K562 (cell line): ENCODE measurements around the gene ARHGEF6. TPM values are rescaled to one million over a fixed set of nuclear protein-coding genes. Genes with fewer than 3 reads are reported as not detected.

Experiments used
- ATAC-seq: fragments of 200-7000 bp; cut with Tn5 transposase; 3 replicates; pipeline ENCODE4 v1.9.1; 2020; ENCODE audit warnings: moderate library complexity
- BruUV-seq: library from RNA; stranded (reverse); fragments of 400-500 nt; replicated peaks from 2 replicates; lab custom pipeline; 2021; lab: Mats Ljungman, UMichigan
- CTCF ChIA-PET: fragments of 300-600 bp; formaldehyde crosslinking; extraction: SDS; loops from one replicate; lab custom pipeline; 2021; ENCODE audit warnings: low intra/inter-chr PET ratio; lab: Yijun Ruan, JAX
- POLR2A ChIA-PET: fragments of 300-600, 350-650 bp; sonication (Branson Sonifier 250); formaldehyde crosslinking; extraction: SDS; loops from one replicate; lab custom pipeline; 2021; ENCODE audit warnings: antibody characterized with exemption, inconsistent platforms; lab: Yijun Ruan, JAX
- DNase-seq, 4 experiments: peaks; one replicate each; pipeline versions ENCODE4 v3.0.0 to v3.0.0-alpha.2; 2011 to 2018; ENCODE audit warnings: low spot score in 3 of 4, mixed read lengths in 3 of 4; ENCODE audit errors: extremely low read depth in 1 of 4
- FAIRE-seq: peaks from 2 replicates; lab custom pipeline; 2011; peaks lifted over from hg19 to GRCh38; lab: Jason Lieb, UNC
- H2AFZ ChIP-seq: 2 replicates; pipeline ENCODE4 v1.6.0; 2011; ENCODE audit warnings: low read depth, low read length, control low read depth, inconsistent platforms
- H3K27ac ChIP-seq: fragments of 200-600 bp; 3 replicates; pipeline ENCODE4 v1.8.0; 2011; ENCODE audit warnings: low read depth, mild to moderate bottlenecking, control low read depth, inconsistent platforms, low read length, moderate library complexity, mixed read lengths; ENCODE audit errors: extremely low read depth
- H3K27me3 ChIP-seq, 2 experiments: fragments of 300-600 bp in 1 of 2; 2 replicates in 1 of 2; 3 replicates in 1 of 2; pipeline versions ENCODE4 v1.6.0 to v1.8.0; 2011; ENCODE audit warnings: inconsistent platforms in 2 of 2, low read length in 2 of 2, mild to moderate bottlenecking in 1 of 2, mixed read lengths in 1 of 2, moderate library complexity in 1 of 2; ENCODE audit not compliant: control insufficient read depth in 2 of 2, insufficient read depth in 2 of 2
- H3K36me3 ChIP-seq: fragments of 300-600 bp; 3 replicates; pipeline ENCODE4 v1.8.0; 2011; ENCODE audit warnings: mild to moderate bottlenecking, low read length, inconsistent platforms; ENCODE audit not compliant: control insufficient read depth, insufficient read depth
- H3K4me1 ChIP-seq, 2 experiments: fragments of 200-600 bp in 1 of 2; replicated peaks in 1 of 2; 2 replicates in 1 of 2; 3 replicates in 1 of 2; pipeline versions ENCODE4 v1.5.1 to v1.8.0; 2011; ENCODE audit warnings: inconsistent platforms in 2 of 2, low read length in 2 of 2, mild to moderate bottlenecking in 1 of 2, mixed read lengths in 1 of 2, moderate library complexity in 1 of 2; ENCODE audit not compliant: control insufficient read depth in 2 of 2, insufficient read depth in 2 of 2
- H3K4me2 ChIP-seq: 2 replicates; pipeline ENCODE4 v1.6.1; 2011; ENCODE audit warnings: low read length, control low read depth, inconsistent platforms, mixed read lengths; ENCODE audit not compliant: insufficient read depth
- H3K4me3 ChIP-seq: fragments of 200-600 bp; sonication (generic), shearing (Covaris generic); 2 replicates; pipeline ENCODE4 v1.5.1; 2016; ENCODE audit warnings: control low read depth, inconsistent platforms
- H3K79me2 ChIP-seq: fragments of 200-600 bp; 3 replicates; pipeline ENCODE4 v1.8.0; 2011; ENCODE audit warnings: low read length, inconsistent platforms; ENCODE audit not compliant: control insufficient read depth, insufficient read depth
- H3K9ac ChIP-seq, 2 experiments: 2 replicates each; pipeline versions ENCODE4 v1.6.0 to v1.6.1; 2011; ENCODE audit warnings: low read depth in 2 of 2, low read length in 2 of 2, control low read depth in 1 of 2, inconsistent platforms in 1 of 2, mild to moderate bottlenecking in 1 of 2, mixed read lengths in 1 of 2; ENCODE audit not compliant: insufficient read depth in 1 of 2
- H3K9me1 ChIP-seq: one replicate; pipeline ENCODE4 v1.6.0; 2011; ENCODE audit warnings: inconsistent platforms, mild to moderate bottlenecking, low read length, moderate library complexity; ENCODE audit not compliant: control insufficient read depth, insufficient read depth
- H3K9me3 ChIP-seq: replicated peaks from 2 replicates; pipeline ENCODE4 v1.5.1; 2011; ENCODE audit warnings: low read depth, low read length, inconsistent platforms; ENCODE audit not compliant: control insufficient read depth, insufficient read depth
- H4K20me1 ChIP-seq: replicated peaks from 2 replicates; pipeline ENCODE4 v1.6.1; 2011; ENCODE audit warnings: low read length, inconsistent platforms, mixed read lengths; ENCODE audit not compliant: control insufficient read depth, insufficient read depth
- EGR1 ChIP-seq: fragments of 450-650 bp; conservative IDR thresholded peaks from 2 replicates; pipeline ENCODE4 v1.6.1; 2017; ENCODE audit warnings: mild to moderate bottlenecking
- KDM2B ChIP-seq: fragments of 250-450 bp; sonication (Bioruptor Pico); IDR thresholded peaks from 2 replicates; pipeline ENCODE4 v1.8.0; 2021; ENCODE audit warnings: mild to moderate bottlenecking, moderate library complexity
- MAFK ChIP-seq: IDR thresholded peaks from 2 replicates; pipeline ENCODE4 v1.6.1; 2011; ENCODE audit warnings: low read length, improper control_type of control experiment
- NR2C1 ChIP-seq, 2 experiments: fragments of 450-650 bp; IDR thresholded peaks; 2 replicates each; pipeline ENCODE4 v1.6.1; 2017; ENCODE audit warnings: mild to moderate bottlenecking in 2 of 2, antibody characterized with exemption in 1 of 2, inconsistent platforms in 1 of 2, missing compliant biosample characterization in 1 of 2, missing genetic modification characterization in 1 of 2
- NR2C2 ChIP-seq, 2 experiments: fragments of 200-800 bp in 1 of 2; sonication (Bioruptor generic) in 1 of 2; sonication (generic) in 1 of 2; formaldehyde crosslinking in 1 of 2; IDR thresholded peaks; 2 replicates each; pipeline versions ENCODE4 v1.6.1 to v1.8.0; 2016 to 2022; ENCODE audit warnings: mild to moderate bottlenecking in 1 of 2, missing compliant biosample characterization in 1 of 2, missing genetic modification characterization in 1 of 2, missing genetic modification reagents in 1 of 2
- POU5F1 ChIP-seq: fragments of 150-350 bp; IDR thresholded peaks from 2 replicates; pipeline ENCODE4 v1.6.1; 2014; ENCODE audit warnings: borderline replicate concordance, low read length, low read depth, mild to moderate bottlenecking; ENCODE audit not compliant: partially characterized antibody
- PRMT5 ChIP-seq: sonication (generic); formaldehyde crosslinking; IDR thresholded peaks from 2 replicates; pipeline ENCODE4 v1.5.0; 2020; ENCODE audit warnings: missing genetic modification reagents
- XRCC4 ChIP-seq: IDR thresholded peaks from one replicate; pipeline ENCODE4 v1.6.1; 2011; ENCODE audit not compliant: insufficient read depth, insufficient read length; ENCODE audit errors: extremely low read depth
- YBX1 ChIP-seq: fragments of 450-650 bp; IDR thresholded peaks from 2 replicates; pipeline ENCODE4 v1.7.1; 2016; ENCODE audit warnings: mild to moderate bottlenecking
- ZFP30 ChIP-seq: fragments of 250-450 bp; sonication (Bioruptor Pico); IDR thresholded peaks from 2 replicates; pipeline ENCODE4 v1.8.0; 2022; ENCODE audit warnings: moderate library complexity, mild to moderate bottlenecking, inconsistent platforms, borderline replicate concordance
- ZNF780A ChIP-seq: fragments of 250-450 bp; sonication (Bioruptor Pico); IDR thresholded peaks from 2 replicates; pipeline ENCODE4 v1.5.0; 2021; ENCODE audit warnings: mild to moderate bottlenecking
- WGBS: fragments of 100-300 bp; shearing (Covaris generic); methylation state at CpG from one replicate; pipeline ENCODE4 v1.1.6; 2016; ENCODE audit warnings: low coverage, mixed read lengths; ENCODE audit not compliant: insufficient coverage; ENCODE audit errors: missing lambda C conversion rate; 5-methylcytosine and 5-hydroxymethylcytosine counted together
- in situ Hi-C: fragments of 300-500 bp; cut with MboI; formaldehyde crosslinking; loops from 4 replicates; pipeline ENCODE4 v1.15.0; 2018; ENCODE audit warnings: inconsistent platforms, mixed read lengths
- intact Hi-C: fragments of 100-400 bp; cut with micrococcal nuclease; formaldehyde crosslinking; loops from 2 replicates; pipeline ENCODE4 v1.14.2; 2022
- polyA plus RNA-seq, 8 experiments: library from polyadenylated mRNA; depleted of rRNA in 4 of 8; stranded (reverse) in 5 of 8; unstranded in 3 of 8; fragments of >200 nt; fragmentation: Nextera tagmentation in 2 of 8; fragmentation: Illumina TruSeq in 1 of 8; extraction: Ambion mirVana in 2 of 8; extraction: Trizol in 1 of 8; gene quantifications; 2 replicates each; pipeline versions ENCODE4 v1.2.1 to v1.2.3, GENCODE V29; 2011 to 2014; ENCODE audit warnings: inconsistent platforms in 1 of 8, missing spikeins in 1 of 8
- total RNA-seq, 7 experiments: library from RNA; depleted of rRNA in 6 of 7; stranded (reverse); fragments of >200 nt in 6 of 7; fragmentation: Illumina TruSeq in 2 of 7; extraction: Trizol in 2 of 7; gene quantifications; 2 replicates each; pipeline versions ENCODE4 v1.2.1 to v1.2.3, GENCODE V29; 2011 to 2021; ENCODE audit warnings: low replicate concordance in 1 of 7
- TF ChIP-seq, protein P1 (sequence below), 3 experiments: IDR thresholded peaks in 2 of 3; conservative IDR thresholded peaks in 1 of 3; 2 replicates each; pipeline ENCODE4 v1.5.1; 2011 to 2012; ENCODE audit warnings: low read length in 3 of 3, mild to moderate bottlenecking in 3 of 3, control low read depth in 2 of 3, improper control_type of control experiment in 1 of 3, inconsistent platforms in 1 of 3, low read depth in 1 of 3, mixed read lengths in 1 of 3, moderate library complexity in 1 of 3; ENCODE audit not compliant: insufficient read depth in 2 of 3
- TF ChIP-seq, protein P2 (sequence below): fragments of 450-650 bp; formaldehyde crosslinking; IDR thresholded peaks from 2 replicates; pipeline ENCODE4 v1.4.0; 2020; ENCODE audit warnings: mild to moderate bottlenecking, moderate library complexity

ARHGEF6 gene
- total and polyA plus RNA-seq, 9 of the 15 experiments (the other 6 are each of a cell fraction or from before 2014, with no cell fraction given), result 2.9 to 22.1 (median 13.3) TPM

DNA sequence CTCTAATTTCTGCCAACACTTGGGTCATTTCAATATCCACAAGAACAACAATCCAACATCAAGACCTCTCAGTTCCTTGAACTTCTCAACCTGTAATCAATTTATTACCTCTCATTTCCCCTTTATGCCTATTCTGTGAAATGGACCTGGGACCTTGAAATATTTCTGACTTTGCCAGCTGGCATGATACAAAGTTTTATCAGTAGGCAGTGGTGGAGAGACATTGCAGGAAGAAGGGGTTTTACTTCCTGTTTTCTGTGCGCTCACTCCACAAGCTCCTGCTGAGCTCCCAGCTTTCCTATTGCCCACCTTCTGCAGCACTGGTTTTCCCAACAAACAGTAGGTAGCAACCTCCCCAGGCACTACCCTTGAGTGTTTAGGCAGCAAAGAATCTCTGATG is 3.5 kb upstream of the ARHGEF6 start:
- POLR2A ChIA-PET, result interaction anchor here (0.6 to 1.0 kb wide), 2 partner anchors 60 to 84 kb away, joined by 3 read pairs; no protein-coding TSS in a partner anchor
- in situ Hi-C loops, result no loop called here
- Histone ChIP-seq H3K4me2 (peak overlapping the region; percentile 49; the same call in 1 of the 2 replicates), H3K4me1 (peaks cover 0 to 17% of the 10 kb centered on the region in 2 experiments; a peak in 4 of 5 replicates), H2AFZ (peak overlapping the region; percentile 90), H3K9me1 (no peaks in the 10 kb centered on the region), H3K79me2 (no peaks in the 10 kb centered on the region), H3K9ac (no peak overlapping the region), H3K9me3 (no peaks in the 10 kb centered on the region), H3K36me3 (no peaks in the 10 kb centered on the region), H3K27ac (peak overlapping the region; percentile 31; the same call in 1 of the 3 replicates), H3K27me3 (no peaks in the 10 kb centered on the region), H3K4me3 (no peak overlapping the region), H4K20me1 (no peaks in the 10 kb centered on the region)
- DNase-seq (no peak), FAIRE-seq (peak; percentile 48), ATAC-seq (peak; percentile 32; the same call in 1 of the 3 replicates)
- CTCF ChIA-PET, result no interaction called here
- no TSS peak for BruUV-seq
- intact Hi-C loops, result no loop called here
- TF ChIP-seq XRCC4 (no peak), NR2C2 (CRISPR knock-in tag; IDR thresholded peaks at IDR 0.05) (no peak), NR2C2 (tag; IDR thresholded peaks at IDR 0.05) (peak; percentile 19; the same call in 1 of the 2 replicates), NR2C1 (IDR thresholded peaks at IDR 0.05) (0 out of 2 replicates have a peak, but pooled peaks have one; percentile 22), NR2C1 (tag; IDR thresholded peaks at IDR 0.05) (no peak)
- WGBS, result 12% methylated on average over 1 of the region's 1 CpG

DNA sequence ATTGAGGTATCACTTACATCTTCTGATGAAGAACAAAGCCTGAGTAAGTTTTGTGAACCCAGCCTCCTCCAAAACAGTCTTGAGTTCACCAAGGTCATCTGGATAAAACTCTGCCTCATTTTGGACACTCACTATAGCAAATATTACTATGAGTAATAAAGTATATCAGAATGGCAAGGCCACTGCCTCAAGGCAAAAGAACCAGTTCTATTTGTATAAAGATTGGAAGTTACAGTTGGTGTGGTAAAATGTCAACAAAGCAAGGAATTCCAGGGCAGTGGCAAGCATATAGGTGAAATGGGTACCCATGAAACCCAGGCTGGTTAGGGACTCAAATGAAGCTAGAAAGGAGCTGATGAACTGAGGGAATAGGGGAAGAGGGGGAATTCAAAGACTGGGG is 2.4 kb upstream of the ARHGEF6 start:
- POLR2A ChIA-PET, result no interaction called here
- ATAC-seq (no peak), FAIRE-seq (no peak), DNase-seq (no peak)
- no peak overlapping the region for H3K4me3 ChIP-seq
- no peaks in the 10 kb centered on the region for H3K9me3 ChIP-seq
- no peak overlapping the region for H2AFZ ChIP-seq
- no peaks in the 10 kb centered on the region for H3K79me2 ChIP-seq
- BruUV-seq, result no TSS peak
- H3K9me1 ChIP-seq, result no peaks in the 10 kb centered on the region
- CTCF ChIA-PET, result no interaction called here
- H3K27ac ChIP-seq, result no peak overlapping the region
- no peaks in the 10 kb centered on the region for H4K20me1 ChIP-seq
- no peaks in the 10 kb centered on the region for H3K36me3 ChIP-seq
- H3K4me2 ChIP-seq, result no peak overlapping the region
- in situ Hi-C loops (no loop called here), intact Hi-C loops (no loop called here)
- peaks cover 0 to 21% of the 10 kb centered on the region in 2 experiments; a peak in 4 of 5 replicates for H3K4me1 ChIP-seq
- no peaks in the 10 kb centered on the region for H3K27me3 ChIP-seq
- H3K9ac ChIP-seq, result no peak overlapping the region
- TF ChIP-seq, protein P1, sequence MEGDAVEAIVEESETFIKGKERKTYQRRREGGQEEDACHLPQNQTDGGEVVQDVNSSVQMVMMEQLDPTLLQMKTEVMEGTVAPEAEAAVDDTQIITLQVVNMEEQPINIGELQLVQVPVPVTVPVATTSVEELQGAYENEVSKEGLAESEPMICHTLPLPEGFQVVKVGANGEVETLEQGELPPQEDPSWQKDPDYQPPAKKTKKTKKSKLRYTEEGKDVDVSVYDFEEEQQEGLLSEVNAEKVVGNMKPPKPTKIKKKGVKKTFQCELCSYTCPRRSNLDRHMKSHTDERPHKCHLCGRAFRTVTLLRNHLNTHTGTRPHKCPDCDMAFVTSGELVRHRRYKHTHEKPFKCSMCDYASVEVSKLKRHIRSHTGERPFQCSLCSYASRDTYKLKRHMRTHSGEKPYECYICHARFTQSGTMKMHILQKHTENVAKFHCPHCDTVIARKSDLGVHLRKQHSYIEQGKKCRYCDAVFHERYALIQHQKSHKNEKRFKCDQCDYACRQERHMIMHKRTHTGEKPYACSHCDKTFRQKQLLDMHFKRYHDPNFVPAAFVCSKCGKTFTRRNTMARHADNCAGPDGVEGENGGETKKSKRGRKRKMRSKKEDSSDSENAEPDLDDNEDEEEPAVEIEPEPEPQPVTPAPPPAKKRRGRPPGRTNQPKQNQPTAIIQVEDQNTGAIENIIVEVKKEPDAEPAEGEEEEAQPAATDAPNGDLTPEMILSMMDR (IDR thresholded peaks at IDR 0.05 in 2 of 3, conservative IDR thresholded peaks at IDR 0.05 in 1 of 3; ENCODE audit: insufficient read depth in 2 of 3, low read depth in 1 of 3, low read length in 3 of 3), result no peak
- TF ChIP-seq KDM2B (CRISPR knock-in tag) (no peak), YBX1 (no peak), MAFK (no peak), PRMT5 (CRISPR knock-in tag) (no peak), EGR1 (no peak), ZNF780A (no peak), ZFP30 (no peak), POU5F1 (no peak)
- TF ChIP-seq, protein P2, sequence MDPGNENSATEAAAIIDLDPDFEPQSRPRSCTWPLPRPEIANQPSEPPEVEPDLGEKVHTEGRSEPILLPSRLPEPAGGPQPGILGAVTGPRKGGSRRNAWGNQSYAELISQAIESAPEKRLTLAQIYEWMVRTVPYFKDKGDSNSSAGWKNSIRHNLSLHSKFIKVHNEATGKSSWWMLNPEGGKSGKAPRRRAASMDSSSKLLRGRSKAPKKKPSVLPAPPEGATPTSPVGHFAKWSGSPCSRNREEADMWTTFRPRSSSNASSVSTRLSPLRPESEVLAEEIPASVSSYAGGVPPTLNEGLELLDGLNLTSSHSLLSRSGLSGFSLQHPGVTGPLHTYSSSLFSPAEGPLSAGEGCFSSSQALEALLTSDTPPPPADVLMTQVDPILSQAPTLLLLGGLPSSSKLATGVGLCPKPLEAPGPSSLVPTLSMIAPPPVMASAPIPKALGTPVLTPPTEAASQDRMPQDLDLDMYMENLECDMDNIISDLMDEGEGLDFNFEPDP (CRISPR knock-in tag), result no peak
